HepG2 (cell line): ENCODE results near the gene NXN. TPM values are rescaled to one million over a fixed set of nuclear protein-coding genes. Genes with fewer than 3 reads are reported as not detected.

ENCODE experiments used
- AKNA ChIP-seq: sonication (generic); formaldehyde crosslinking; IDR thresholded peaks from 2 replicates; pipeline ENCODE4 v1.4.0; 2020; ENCODE audit warnings: missing genetic modification reagents, borderline replicate concordance
- CBFB ChIP-seq: sonication (generic); formaldehyde crosslinking; IDR thresholded peaks from 2 replicates; pipeline ENCODE4 v1.4.0; 2020; ENCODE audit warnings: missing genetic modification reagents
- FOSL2 ChIP-seq: sonication (generic); formaldehyde crosslinking; IDR thresholded peaks from 2 replicates; pipeline ENCODE4 v1.4.0; 2020; ENCODE audit warnings: missing genetic modification reagents
- HOXA9 ChIP-seq: sonication (generic); formaldehyde crosslinking; IDR thresholded peaks from 2 replicates; pipeline ENCODE4 v1.8.1; 2022; ENCODE audit warnings: missing genetic modification reagents, mild to moderate bottlenecking, moderate library complexity, borderline replicate concordance
- ISX ChIP-seq: sonication (generic); formaldehyde crosslinking; conservative IDR thresholded peaks from 2 replicates; pipeline ENCODE4 v1.5.0; 2020; ENCODE audit warnings: missing genetic modification reagents
- SCMH1 ChIP-seq: sonication (generic); formaldehyde crosslinking; IDR thresholded peaks from 2 replicates; pipeline ENCODE4 v1.9.0; 2021; ENCODE audit warnings: missing genetic modification reagents, mild to moderate bottlenecking, borderline replicate concordance
- WIZ ChIP-seq: sonication (generic); formaldehyde crosslinking; IDR thresholded peaks from 2 replicates; pipeline ENCODE4 v1.5.1; 2020; ENCODE audit warnings: mild to moderate bottlenecking, missing genetic modification reagents
- ZEB1 ChIP-seq: IDR thresholded peaks from 2 replicates; pipeline ENCODE4 v1.6.1; 2012; ENCODE audit warnings: mild to moderate bottlenecking, low read depth, inconsistent platforms; ENCODE audit not compliant: insufficient replicate concordance
- ZNF143 ChIP-seq: sonication (generic); formaldehyde crosslinking; IDR thresholded peaks from 2 replicates; pipeline ENCODE4 v1.4.0; 2020; ENCODE audit warnings: missing genetic modification reagents
- ZNF18 ChIP-seq: sonication (generic); formaldehyde crosslinking; IDR thresholded peaks from 2 replicates; pipeline ENCODE4 v1.8.0; 2022; ENCODE audit warnings: mild to moderate bottlenecking, missing genetic modification reagents; ENCODE audit not compliant: insufficient replicate concordance
- ZNF24 ChIP-seq: fragments of 450-650 bp; IDR thresholded peaks from 2 replicates; pipeline ENCODE4 v1.6.1; 2017; ENCODE audit warnings: antibody characterized with exemption, mild to moderate bottlenecking
- ZNF281 ChIP-seq: sonication (generic); formaldehyde crosslinking; IDR thresholded peaks from 2 replicates; pipeline ENCODE4 v1.4.0; 2020; ENCODE audit warnings: missing genetic modification reagents, borderline replicate concordance
- ZNF530 ChIP-seq: sonication (generic); formaldehyde crosslinking; IDR thresholded peaks from 2 replicates; pipeline ENCODE4 v1.5.0; 2020; ENCODE audit warnings: low read depth, mild to moderate bottlenecking, missing genetic modification reagents
- ZNF703 ChIP-seq: sonication (generic); formaldehyde crosslinking; IDR thresholded peaks from 2 replicates; pipeline ENCODE4 v1.5.1; 2020; ENCODE audit warnings: missing genetic modification reagents, mild to moderate bottlenecking, moderate library complexity, borderline replicate concordance
- ZNF710 ChIP-seq: sonication (generic); formaldehyde crosslinking; IDR thresholded peaks from 2 replicates; pipeline ENCODE4 v1.5.0; 2020; ENCODE audit warnings: mild to moderate bottlenecking, missing genetic modification reagents, borderline replicate concordance
- polyA plus RNA-seq, 8 experiments: library from polyadenylated mRNA; depleted of rRNA in 3 of 8; stranded (reverse) in 7 of 8; unstranded in 1 of 8; fragments of >200 nt; fragmentation: Illumina TruSeq in 4 of 8; extraction: Trizol in 4 of 8; gene quantifications; 2 replicates each; pipeline versions ENCODE4 v1.2.1 to v1.2.3, GENCODE V29; 2011 to 2016; ENCODE audit warnings: low read depth in 4 of 8, missing spikeins in 1 of 8, mixed read lengths in 1 of 8; ENCODE audit not compliant: insufficient read depth in 1 of 8
- total RNA-seq, 5 experiments: library from RNA; depleted of rRNA; stranded (reverse); fragments of >200 nt; fragmentation: Illumina TruSeq; extraction: Trizol; gene quantifications; 2 replicates each; pipeline ENCODE4 v1.2.3, GENCODE V29; 2016; ENCODE audit warnings: low read depth in 1 of 5
- TF ChIP-seq, protein P1 (sequence below): sonication (generic); formaldehyde crosslinking; IDR thresholded peaks from 2 replicates; pipeline ENCODE4 v1.4.0; 2020; ENCODE audit warnings: missing genetic modification reagents, borderline replicate concordance

The NXN gene
- total and polyA plus RNA-seq, 2 of the 13 experiments (the other 11 are each of a cell fraction or from before 2014, with no cell fraction given) = 22.2 to 24.3 TPM

- TF ChIP-seq ZNF703 (CRISPR knock-in tag) (no peak), AKNA (CRISPR knock-in tag) (no peak), ZNF281 (CRISPR knock-in tag) (peak; percentile 77; the same call in 1 of the 2 replicates), SCMH1 (CRISPR knock-in tag) (no peak), FOSL2 (peak; percentile 93), ZEB1 (peak; percentile 44), ZNF710 (CRISPR knock-in tag) (peak; percentile 92), HOXA9 (CRISPR knock-in tag) (no peak), CBFB (peak; percentile 89), ZNF24 (peak; percentile 58; the same call in 1 of the 2 replicates), ZNF18 (peak; percentile 59), ZNF143 (CRISPR knock-in tag) (no peak; the same call in 1 of the 2 replicates), ISX (CRISPR knock-in tag) (no peak), ZNF530 (CRISPR knock-in tag) (no peak), WIZ (no peak)
- TF ChIP-seq, protein P1, sequence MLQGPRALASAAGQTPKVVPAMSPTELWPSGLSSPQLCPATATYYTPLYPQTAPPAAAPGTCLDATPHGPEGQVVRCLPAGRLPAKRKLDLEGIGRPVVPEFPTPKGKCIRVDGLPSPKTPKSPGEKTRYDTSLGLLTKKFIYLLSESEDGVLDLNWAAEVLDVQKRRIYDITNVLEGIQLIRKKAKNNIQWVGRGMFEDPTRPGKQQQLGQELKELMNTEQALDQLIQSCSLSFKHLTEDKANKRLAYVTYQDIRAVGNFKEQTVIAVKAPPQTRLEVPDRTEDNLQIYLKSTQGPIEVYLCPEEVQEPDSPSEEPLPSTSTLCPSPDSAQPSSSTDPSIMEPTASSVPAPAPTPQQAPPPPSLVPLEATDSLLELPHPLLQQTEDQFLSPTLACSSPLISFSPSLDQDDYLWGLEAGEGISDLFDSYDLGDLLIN (CRISPR knock-in tag) = no peak
Measured at GRCh38 chr17:930258-930657, 49.3 kb downstream of the NXN start (continued).
